Skeletal muscle tissue (tissue), 4 donors: ENCODE results near the gene PROSER2. TPM values are rescaled to one million over a fixed set of nuclear protein-coding genes. Genes with fewer than 3 reads are reported as not detected.

Source experiments
- H3K27ac ChIP-seq: one replicate; pipeline ENCODE4 v1.7.0; 2013; ENCODE audit warnings: mild to moderate bottlenecking, low read depth, low read length, inconsistent platforms
- H3K27me3 ChIP-seq, 3 donors: one replicate each; pipeline ENCODE4 v1.7.0; 2013; ENCODE audit warnings: low read length in 3 of 3; ENCODE audit not compliant: control insufficient read depth in 3 of 3, insufficient read depth in 3 of 3
- H3K36me3 ChIP-seq, 3 donors: one replicate each; pipeline ENCODE4 v1.7.0; 2013; ENCODE audit warnings: low read length in 3 of 3; ENCODE audit not compliant: control insufficient read depth in 3 of 3, insufficient read depth in 3 of 3
- H3K4me1 ChIP-seq, 3 donors: one replicate each; pipeline ENCODE4 v1.7.0; 2013; ENCODE audit warnings: low read length in 3 of 3, mild to moderate bottlenecking in 3 of 3; ENCODE audit not compliant: control insufficient read depth in 3 of 3, insufficient read depth in 3 of 3
- H3K4me3 ChIP-seq, 3 donors: one replicate each; pipeline ENCODE4 v1.7.0; 2013; ENCODE audit warnings: low read length in 3 of 3
- H3K9ac ChIP-seq, 3 donors: one replicate each; pipeline ENCODE4 v1.7.0; 2013; ENCODE audit warnings: low read length in 3 of 3, mild to moderate bottlenecking in 3 of 3, moderate library complexity in 2 of 3, low read depth in 1 of 3
- H3K9me3 ChIP-seq, 3 donors: one replicate each; pipeline ENCODE4 v1.7.0; 2013; ENCODE audit warnings: low read length in 3 of 3; ENCODE audit not compliant: control insufficient read depth in 3 of 3
- total RNA-seq: library from RNA; depleted of rRNA; stranded (reverse); fragments of >200 nt; gene quantifications from one replicate; pipeline ENCODE4 v1.2.3, GENCODE V29; 2014
- donor health status: Osteomylitis.

The PROSER2 gene
- total RNA-seq, 1 donor from 2014 or later, result 1.0 TPM

DNA sequence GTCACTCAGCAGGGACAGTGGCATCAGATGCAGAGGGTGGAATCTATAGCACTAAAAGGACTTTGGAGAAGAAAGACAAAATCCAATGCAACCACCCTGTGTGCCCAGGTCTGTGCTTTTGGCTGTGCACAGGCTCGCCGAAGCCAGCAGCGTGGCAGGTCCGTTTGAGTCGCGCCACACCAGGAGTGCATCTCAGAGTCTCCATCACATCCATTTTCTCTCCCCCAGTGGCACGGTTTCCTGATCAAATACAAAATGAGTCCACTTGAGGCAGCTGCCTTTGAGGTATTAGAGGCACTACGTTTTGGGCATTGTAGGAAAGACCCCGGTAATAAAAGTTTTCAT is 23.4 kb upstream of the PROSER2 start:
- H3K36me3 ChIP-seq, result no peaks in the 10 kb centered on the region
- H3K4me1 ChIP-seq, result no peaks in the 10 kb centered on the region
- peaks cover 0 to 6% (median 0%) of the 10 kb centered on the region in 3 donors for H3K27me3 ChIP-seq
- no peak overlapping the region for H3K4me3 ChIP-seq
- H3K27ac ChIP-seq, result no peak overlapping the region
- H3K9ac ChIP-seq, result no peak overlapping the region
- H3K9me3 ChIP-seq, result no peaks in the 10 kb centered on the region

DNA sequence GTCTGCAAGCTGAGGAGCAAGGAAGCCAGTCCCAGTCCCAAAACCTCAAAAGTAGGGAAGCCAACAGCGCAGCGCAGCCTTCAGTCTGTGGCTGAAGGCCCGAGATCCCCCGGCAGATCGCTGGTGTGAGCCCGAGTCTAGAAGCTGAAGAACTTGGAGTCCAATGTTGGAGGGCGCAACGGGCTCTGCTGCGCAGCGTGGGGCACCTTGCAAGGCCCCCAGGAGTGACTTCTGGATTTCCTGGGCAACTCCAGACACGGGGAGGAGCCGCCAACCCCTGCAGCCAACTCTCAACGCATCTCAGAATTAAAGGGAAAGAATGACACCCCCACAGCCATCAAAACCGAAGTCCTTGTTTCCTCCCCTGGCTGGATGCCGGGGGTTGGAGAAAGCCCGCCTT is 18.8 kb upstream of the PROSER2 start:
- Histone ChIP-seq H3K4me1 (no peaks in the 10 kb centered on the region), H3K9ac (no peak overlapping the region), H3K27ac (no peak overlapping the region), H3K9me3 (no peaks in the 10 kb centered on the region), H3K27me3 (peaks cover 0 to 14% (median 5%) of the 10 kb centered on the region in 3 donors), H3K4me3 (no peak overlapping the region), H3K36me3 (no peaks in the 10 kb centered on the region)

DNA sequence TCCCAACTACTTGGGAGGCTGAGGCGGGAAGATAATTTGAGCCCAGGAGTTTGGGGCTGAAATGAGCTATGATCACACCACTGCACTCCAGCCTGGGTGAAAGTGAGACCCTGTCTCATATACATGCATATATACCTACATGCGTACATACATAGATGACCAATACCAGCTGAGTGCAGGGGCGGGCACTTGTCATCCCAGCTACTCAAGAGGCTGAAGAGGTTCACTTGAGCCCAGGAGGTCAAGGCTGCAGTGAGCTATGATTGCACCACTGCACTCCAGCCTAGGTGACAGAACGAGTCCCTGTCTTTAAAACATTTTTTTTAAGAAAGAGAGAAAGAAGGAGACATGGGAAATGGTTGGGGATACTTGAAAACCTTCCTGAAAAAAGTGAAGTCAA is 17.4 kb upstream of the PROSER2 start:
- H3K36me3 ChIP-seq, result no peaks in the 10 kb centered on the region
- H3K4me3 ChIP-seq, result no peak overlapping the region
- H3K4me1 ChIP-seq, result no peaks in the 10 kb centered on the region
- no peak overlapping the region for H3K9ac ChIP-seq
- H3K27me3 ChIP-seq, result peaks cover 8 to 19% (median 9%) of the 10 kb centered on the region in 3 donors
- H3K27ac ChIP-seq, result no peak overlapping the region
- no peaks in the 10 kb centered on the region for H3K9me3 ChIP-seq

DNA sequence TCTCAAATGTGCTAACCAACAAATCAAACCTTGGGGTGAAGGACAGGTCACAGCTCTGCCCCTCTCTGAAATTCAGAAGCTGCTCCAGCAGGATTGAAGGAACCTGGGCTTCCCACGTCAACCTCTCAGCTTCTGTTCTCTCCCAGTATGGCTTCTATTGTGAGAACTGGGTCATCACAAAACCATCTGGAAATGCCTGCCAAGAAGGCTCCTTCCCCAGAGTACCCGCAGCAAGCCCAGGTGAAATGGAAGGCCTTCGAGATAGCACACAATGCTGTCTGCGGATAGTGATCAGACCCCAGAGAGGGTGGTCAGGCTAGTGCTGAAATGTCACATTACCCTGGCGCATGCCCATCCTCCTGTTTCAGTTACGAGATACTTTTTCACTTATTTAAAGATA is 16.4 kb upstream of the PROSER2 start:
- Histone ChIP-seq H3K27me3 (peaks cover 9 to 19% (median 10%) of the 10 kb centered on the region in 3 donors), H3K27ac (no peak overlapping the region), H3K4me3 (no peak overlapping the region), H3K36me3 (no peaks in the 10 kb centered on the region), H3K9me3 (no peaks in the 10 kb centered on the region), H3K9ac (no peak overlapping the region), H3K4me1 (no peaks in the 10 kb centered on the region)

DNA sequence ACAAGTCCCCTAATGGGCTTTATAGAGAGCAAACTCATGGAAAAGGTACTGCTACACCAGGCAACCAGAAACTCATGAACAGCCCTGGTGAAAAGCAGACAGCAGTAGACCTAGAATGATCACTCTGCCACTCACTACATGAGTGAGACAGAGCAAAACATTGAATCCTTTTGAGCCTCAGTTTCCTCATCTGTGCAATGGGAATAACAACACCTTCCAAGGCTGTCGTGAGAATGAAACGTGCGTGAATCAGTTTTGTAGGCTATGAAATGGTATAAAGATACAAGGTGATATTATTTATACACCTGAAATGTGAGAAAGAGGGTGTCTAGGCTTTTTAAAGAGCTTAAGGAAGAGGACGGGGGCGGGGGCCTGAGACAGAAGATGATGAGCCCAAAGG is 14.3 kb upstream of the PROSER2 start:
- Histone ChIP-seq H3K36me3 (no peaks in the 10 kb centered on the region), H3K4me3 (no peak overlapping the region), H3K27ac (no peak overlapping the region), H3K9ac (no peak overlapping the region), H3K27me3 (peaks cover 9 to 19% (median 10%) of the 10 kb centered on the region in 3 donors), H3K4me1 (no peaks in the 10 kb centered on the region), H3K9me3 (no peaks in the 10 kb centered on the region)

DNA sequence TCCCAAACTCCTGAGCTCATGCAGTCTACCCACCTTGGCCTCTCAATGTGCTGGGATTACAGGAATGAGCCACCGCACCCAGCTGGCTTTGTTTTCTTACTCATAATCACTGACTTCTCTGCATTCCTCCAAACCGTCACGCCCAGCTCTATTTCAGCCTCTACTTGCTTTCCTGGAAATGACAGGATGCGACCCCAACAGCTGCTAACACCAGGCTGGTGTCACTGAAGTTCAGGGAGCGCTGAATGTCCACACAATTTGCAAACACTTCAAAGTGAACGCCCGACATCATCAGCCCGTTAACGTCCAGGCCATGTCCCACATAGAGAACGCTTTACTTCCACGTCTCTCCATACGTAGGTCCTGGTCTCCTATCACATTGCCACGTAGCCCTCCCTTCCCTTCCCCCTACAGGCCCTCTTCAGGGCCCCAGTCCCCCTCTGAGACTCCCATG is 12.8 kb upstream of the PROSER2 start:
- Histone ChIP-seq H3K4me1 (no peaks in the 10 kb centered on the region), H3K4me3 (no peak overlapping the region), H3K27ac (no peak overlapping the region), H3K9ac (no peak overlapping the region), H3K9me3 (no peaks in the 10 kb centered on the region), H3K36me3 (no peaks in the 10 kb centered on the region), H3K27me3 (peaks cover 6 to 10% (median 8%) of the 10 kb centered on the region in 3 donors)

DNA sequence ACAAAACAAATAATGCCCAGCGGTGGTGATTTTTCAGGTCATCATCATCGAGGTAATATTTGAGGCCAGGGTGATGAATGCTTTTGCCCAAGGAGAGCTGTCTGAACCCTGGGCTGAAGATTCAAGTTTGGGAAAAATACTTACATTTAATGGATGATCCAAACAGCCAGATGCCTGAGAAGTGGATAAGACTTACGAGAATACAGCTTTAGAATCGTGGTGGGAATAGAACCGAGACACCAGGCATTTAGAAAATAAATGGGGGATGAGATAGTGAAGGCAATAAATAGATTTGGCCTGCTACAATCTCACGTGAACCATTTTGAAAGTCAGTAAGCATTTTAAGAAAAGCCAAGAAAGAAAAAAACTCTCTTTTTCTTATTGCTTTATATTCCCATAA is 12.2 kb upstream of the PROSER2 start:
- H3K9ac ChIP-seq, result no peak overlapping the region
- H3K4me3 ChIP-seq, result no peak overlapping the region
- no peak overlapping the region for H3K27ac ChIP-seq
- no peaks in the 10 kb centered on the region for H3K9me3 ChIP-seq
- H3K27me3 ChIP-seq, result peaks cover 4 to 10% (median 5%) of the 10 kb centered on the region in 3 donors
- no peaks in the 10 kb centered on the region for H3K36me3 ChIP-seq
- H3K4me1 ChIP-seq, result no peaks in the 10 kb centered on the region

DNA sequence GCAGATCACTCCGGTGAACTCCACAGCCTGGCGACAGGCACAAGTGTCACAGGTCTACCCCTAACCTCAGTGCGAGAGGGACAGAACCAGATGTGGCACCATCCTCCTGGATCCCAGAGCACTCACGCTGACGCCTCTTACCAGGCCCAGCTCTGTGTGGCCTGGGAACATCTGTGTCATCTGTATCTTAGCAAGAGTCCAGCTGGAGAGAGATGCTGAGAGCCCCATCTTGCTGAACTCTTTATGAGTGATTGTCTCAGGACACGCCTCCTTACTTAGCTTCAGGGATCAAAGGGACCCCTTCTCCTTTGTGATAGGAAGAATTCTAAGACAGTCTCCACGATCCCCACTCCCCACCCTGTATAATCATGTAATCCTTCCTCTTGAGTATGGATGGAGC is 10.0 kb upstream of the PROSER2 start:
- Histone ChIP-seq H3K36me3 (no peaks in the 10 kb centered on the region), H3K27ac (no peak overlapping the region)

DNA sequence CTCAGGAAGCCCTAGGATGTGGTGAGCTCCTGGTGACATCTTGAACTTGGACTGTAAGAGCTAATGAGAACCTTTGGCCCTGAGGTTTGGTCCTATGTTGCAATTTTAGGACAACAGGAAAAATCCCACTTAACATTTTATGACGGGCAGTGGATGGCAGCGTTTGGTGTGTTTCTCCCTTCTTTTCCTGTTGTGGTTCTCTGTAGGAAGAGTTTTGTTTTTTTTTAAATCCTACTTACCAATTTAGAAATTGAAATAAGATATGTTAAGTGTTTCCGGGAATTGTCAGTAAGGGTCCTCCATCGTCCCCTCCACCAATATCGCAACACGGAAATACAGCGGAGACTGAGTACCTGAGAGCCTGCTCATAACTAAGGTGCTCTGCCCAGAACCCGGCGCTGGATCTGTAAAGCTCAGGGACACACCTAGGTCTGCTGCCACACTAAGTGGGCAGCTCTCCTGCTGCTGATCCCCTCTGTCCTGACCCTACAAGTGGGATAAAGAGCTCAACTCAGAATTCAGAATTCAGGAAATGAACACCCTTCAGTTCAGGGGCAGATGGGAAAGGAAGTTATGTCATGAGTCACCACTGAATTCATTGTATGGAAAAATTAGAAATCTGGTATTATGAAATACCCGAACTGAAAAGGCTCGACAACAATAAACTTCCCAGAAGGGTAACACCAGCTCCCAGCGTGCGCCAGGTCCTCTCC is 9.1 kb upstream of the PROSER2 start:
- Histone ChIP-seq H3K9ac (no peak overlapping the region), H3K27me3 (peaks cover 5 to 10% (median 5%) of the 10 kb centered on the region in 3 donors), H3K4me3 (no peak overlapping the region), H3K9me3 (no peaks in the 10 kb centered on the region), H3K4me1 (no peaks in the 10 kb centered on the region), H3K36me3 (no peaks in the 10 kb centered on the region), H3K27ac (no peak overlapping the region)

More for the DNA sequence above, 10.0 kb upstream of the PROSER2 start:
- Histone ChIP-seq H3K9me3 (no peaks in the 10 kb centered on the region), H3K4me1 (no peaks in the 10 kb centered on the region), H3K27me3 (peaks cover 4 to 10% (median 5%) of the 10 kb centered on the region in 3 donors), H3K4me3 (no peak overlapping the region), H3K9ac (no peak overlapping the region)

DNA sequence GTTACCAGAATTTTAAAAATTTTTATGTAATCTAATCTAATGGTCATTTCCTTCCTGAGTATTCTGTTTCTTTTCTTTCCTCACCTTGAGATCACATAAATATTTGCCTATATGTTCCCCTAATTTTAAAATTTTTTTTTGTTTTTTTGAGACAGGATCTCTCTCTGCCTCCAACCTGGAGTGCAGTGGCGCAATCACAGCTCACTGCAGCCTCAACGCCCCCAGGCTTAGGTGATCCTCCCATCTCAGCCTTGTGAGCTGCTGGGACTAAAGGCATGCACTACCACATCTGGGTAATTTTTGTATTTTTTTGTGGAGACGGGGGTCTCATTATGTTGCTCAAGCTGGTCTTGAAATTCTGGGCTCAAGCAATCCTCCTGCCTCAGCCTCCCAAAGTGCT is 4.1 kb upstream of the PROSER2 start:
- Histone ChIP-seq H3K9me3 (no peaks in the 10 kb centered on the region), H3K36me3 (no peaks in the 10 kb centered on the region), H3K9ac (no peak overlapping the region), H3K27me3 (peaks cover 2 to 6% (median 4%) of the 10 kb centered on the region in 3 donors), H3K4me1 (no peaks in the 10 kb centered on the region), H3K27ac (no peak overlapping the region), H3K4me3 (no peak overlapping the region)
